BE2C (cell line): ENCODE results near the gene GLG1.

Experiments
- DNase-seq: peaks from one replicate; pipeline ENCODE4 v3.0.0-alpha.2; 2020
- H3K27me3 ChIP-seq: fragments of 250-450 bp; sonication (Bioruptor Pico); 2 replicates; pipeline ENCODE4 v1.5.1; 2020; ENCODE audit warnings: mild to moderate bottlenecking
- H3K36me3 ChIP-seq: fragments of 250-450 bp; sonication (Bioruptor Pico); 2 replicates; pipeline ENCODE4 v1.5.1; 2020; ENCODE audit warnings: mild to moderate bottlenecking
- H3K4me1 ChIP-seq: fragments of 250-450 bp; sonication (Bioruptor Pico); 2 replicates; pipeline ENCODE4 v1.5.1; 2020
- H3K4me3 ChIP-seq: 2 replicates; pipeline ENCODE4 v1.5.1; 2011; ENCODE audit warnings: low read depth, low read length
- H3K9me3 ChIP-seq: fragments of 250-450 bp; sonication (Bioruptor Pico); 2 replicates; pipeline ENCODE4 v1.5.1; 2020
- CTCF ChIP-seq: IDR thresholded peaks from 2 replicates; pipeline ENCODE4 v1.5.1; 2012; ENCODE audit warnings: mild to moderate bottlenecking, low read depth, low read length

GLG1 gene

DNA sequence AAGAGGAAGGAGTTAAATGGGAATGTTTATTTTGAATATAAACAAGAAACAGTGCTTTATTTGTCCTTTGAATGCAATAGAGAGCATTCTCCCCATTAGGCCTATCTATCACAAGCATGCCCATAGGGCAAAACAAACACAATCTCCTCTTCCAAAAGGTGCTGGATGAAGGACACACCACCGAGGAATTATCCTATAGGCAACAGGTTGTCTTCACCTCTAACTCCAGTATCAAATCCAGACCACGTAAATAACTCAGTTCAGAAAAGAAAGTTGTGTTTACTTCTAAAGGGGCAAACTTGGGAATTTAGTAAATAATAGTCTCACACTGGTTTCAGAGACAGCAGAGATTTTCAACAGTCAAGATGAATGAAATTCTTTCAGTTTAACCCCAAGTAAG, 101.9 kb downstream of the GLG1 start:
- Histone ChIP-seq H3K27me3 (no peaks in the 10 kb centered on the region), H3K4me1 (no peaks in the 10 kb centered on the region), H3K9me3 (no peaks in the 10 kb centered on the region), H3K36me3 (peaks cover 22% of the 10 kb centered on the region), H3K4me3 (no peak overlapping the region)
- no peak for TF ChIP-seq CTCF
- DNase-seq, result no peak

DNA sequence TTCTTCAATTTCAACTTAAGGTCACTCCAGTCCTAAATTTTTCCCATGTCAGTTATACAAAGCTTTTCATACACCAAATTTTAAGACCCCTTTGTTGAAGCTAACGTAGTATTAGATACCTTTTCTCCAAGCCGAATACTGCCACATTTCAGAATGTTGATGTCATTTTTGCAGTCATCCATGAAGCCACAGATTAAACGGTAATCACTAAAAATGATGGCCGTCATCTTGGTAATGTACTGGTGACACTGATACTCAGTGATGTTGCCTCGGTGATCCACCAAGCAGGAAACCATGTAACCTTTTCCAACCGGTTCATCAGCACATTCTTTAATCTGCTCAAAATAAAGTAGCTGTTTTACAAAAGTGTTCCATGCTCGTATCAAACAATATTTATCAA, 103.5 kb downstream of the GLG1 start:
- no peak for TF ChIP-seq CTCF
- Histone ChIP-seq H3K4me3 (no peak overlapping the region), H3K27me3 (no peaks in the 10 kb centered on the region), H3K4me1 (no peaks in the 10 kb centered on the region), H3K36me3 (peaks cover 22% of the 10 kb centered on the region), H3K9me3 (no peaks in the 10 kb centered on the region)
- DNase-seq, result no peak

GRCh38 chr16:74501484-74502478, 105.1 kb downstream of the GLG1 start:
- Histone ChIP-seq H3K9me3 (no peaks in the 10 kb centered on the region), H3K36me3 (peaks cover 17% of the 10 kb centered on the region), H3K4me1 (no peaks in the 10 kb centered on the region), H3K27me3 (no peaks in the 10 kb centered on the region), H3K4me3 (no peak overlapping the region)
- no peak for DNase-seq
- TF ChIP-seq CTCF, result no peak

- Histone ChIP-seq H3K27me3 (no peaks in the 10 kb centered on the region), H3K4me1 (no peaks in the 10 kb centered on the region), H3K4me3 (no peak overlapping the region), H3K9me3 (no peaks in the 10 kb centered on the region), H3K36me3 (peaks cover 19% of the 10 kb centered on the region)
- DNase-seq, result no peak
- no peak for TF ChIP-seq CTCF
Measured at GRCh38 chr16:74500907-74501306, 106.0 kb downstream of the GLG1 start.

- peaks cover 29% of the 10 kb centered on the region for H3K36me3 ChIP-seq
- DNase-seq, result no peak
- H3K4me1 ChIP-seq, result no peaks in the 10 kb centered on the region
- no peak overlapping the region for H3K4me3 ChIP-seq
- H3K27me3 ChIP-seq, result no peaks in the 10 kb centered on the region
- H3K9me3 ChIP-seq, result no peaks in the 10 kb centered on the region
- TF ChIP-seq CTCF, result no peak
Measured at GRCh38 chr16:74499114-74499513, 107.8 kb downstream of the GLG1 start.

DNA sequence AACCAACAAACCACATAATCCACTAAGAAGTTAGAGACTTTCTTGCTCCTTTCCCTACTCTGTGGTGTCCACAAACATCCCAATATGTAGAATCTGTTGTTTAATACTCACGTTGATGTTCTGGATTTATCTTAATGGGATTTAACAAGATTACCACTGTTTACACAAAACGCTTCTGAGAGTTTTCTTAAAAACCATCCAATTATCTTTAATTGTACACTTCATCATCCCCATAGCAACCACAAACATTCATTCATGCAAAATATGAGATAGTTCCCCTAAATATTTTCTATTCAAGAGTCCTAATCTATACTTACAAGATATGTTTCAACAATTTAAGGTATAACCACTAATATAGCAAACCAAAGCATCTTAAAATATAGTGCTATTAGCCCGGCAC, 109.2 kb downstream of the GLG1 start:
- no peak for TF ChIP-seq CTCF
- H3K36me3 ChIP-seq, result peaks cover 21% of the 10 kb centered on the region

More for the DNA sequence above, 109.2 kb downstream of the GLG1 start:
- Histone ChIP-seq H3K9me3 (no peaks in the 10 kb centered on the region), H3K27me3 (no peaks in the 10 kb centered on the region), H3K4me1 (no peaks in the 10 kb centered on the region), H3K4me3 (no peak overlapping the region)
- DNase-seq, result no peak
